GM12878 (cell line): ENCODE data around the gene ACER3.

Source experiments
- CEBPB ChIP-seq, 2 experiments: fragments of 150-350 bp in 1 of 2; IDR thresholded peaks; 2 replicates each; pipeline ENCODE4 v1.6.1; 2012 to 2014; ENCODE audit warnings: low read depth in 2 of 2, low read length in 2 of 2, borderline replicate concordance in 1 of 2, inconsistent platforms in 1 of 2
- CHD2 ChIP-seq: IDR thresholded peaks from 2 replicates; pipeline ENCODE4 v1.6.1; 2011; ENCODE audit warnings: low read depth, low read length, improper control_type of control experiment, borderline replicate concordance
- CTCF ChIP-seq, 3 experiments: IDR thresholded peaks in 2 of 3; conservative IDR thresholded peaks in 1 of 3; 2 replicates each; pipeline ENCODE4 v1.5.1; 2011; ENCODE audit warnings: low read depth in 3 of 3, low read length in 3 of 3, mild to moderate bottlenecking in 3 of 3, control low read depth in 2 of 3, moderate library complexity in 2 of 3, inconsistent platforms in 1 of 3, mixed read lengths in 1 of 3; ENCODE audit not compliant: control insufficient read depth in 2 of 3, insufficient read depth in 1 of 3; ENCODE audit errors: extremely low read depth in 1 of 3
- E4F1 ChIP-seq: fragments of 450-650 bp; IDR thresholded peaks from 2 replicates; pipeline ENCODE4 v1.6.1; 2018; ENCODE audit warnings: borderline replicate concordance, mild to moderate bottlenecking; ENCODE audit not compliant: partially characterized antibody
- EED ChIP-seq: sonication (generic); IDR thresholded peaks from 2 replicates; pipeline ENCODE4 v1.6.1; 2016; ENCODE audit warnings: antibody characterized with exemption, low read depth
- IKZF1 ChIP-seq: fragments of 450-650 bp; conservative IDR thresholded peaks from 2 replicates; pipeline ENCODE4 v1.6.1; 2017; ENCODE audit warnings: antibody characterized with exemption, mild to moderate bottlenecking
- REST ChIP-seq: IDR thresholded peaks from 2 replicates; pipeline ENCODE4 v1.6.1; 2012; ENCODE audit warnings: mild to moderate bottlenecking, low read depth, low read length
- YY1 ChIP-seq: IDR thresholded peaks from 2 replicates; pipeline ENCODE4 v1.6.1; 2011; ENCODE audit warnings: low read depth, mild to moderate bottlenecking, low read length

DNA sequence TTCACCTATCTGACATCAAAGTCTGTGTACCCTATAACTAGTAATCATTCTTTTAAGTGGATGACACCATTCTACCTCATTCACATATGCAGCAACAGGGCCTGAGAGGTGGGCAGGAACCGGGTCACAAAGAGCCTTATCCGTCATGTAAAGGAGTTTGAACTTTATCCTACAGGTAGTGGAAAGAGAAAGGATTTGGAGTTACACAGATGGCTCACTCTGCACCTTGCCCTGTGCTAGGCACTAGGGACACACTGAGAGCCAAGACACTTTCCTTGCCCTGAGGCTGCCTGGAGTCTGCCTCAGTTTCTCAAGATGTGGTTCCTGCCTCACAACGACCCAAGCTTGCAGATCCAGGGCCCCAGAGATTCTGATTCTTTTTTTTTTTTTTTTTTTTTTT is 14.3 kb upstream of the ACER3 start:
- TF ChIP-seq CTCF (IDR thresholded peaks at IDR 0.05 in 2 of 3, conservative IDR thresholded peaks at IDR 0.05 in 1 of 3; ENCODE audit: control insufficient read depth in 2 of 3, extremely low read depth in 1 of 3, insufficient read depth in 1 of 3, low read depth in 3 of 3, low read length in 3 of 3) (no peak), CHD2 (no peak), REST (no peak), CEBPB (IDR thresholded peaks at IDR 0.05; ENCODE audit: borderline replicate concordance in 1 of 2, low read depth in 2 of 2, low read length in 2 of 2) (no peak), E4F1 (no peak), IKZF1 (no peak), YY1 (no peak), EED (no peak)
